Right lobe of liver (tissue), 6 donors: ENCODE measurements around the gene PCSK7. TPM values are rescaled to one million over a fixed set of nuclear protein-coding genes. Genes with fewer than 3 reads are reported as not detected.

Experiments used
- ATAC-seq, 4 donors: fragments of 200-7000 bp; cut with Tn5 transposase; one replicate each; pipeline ENCODE4 v1.9.1; 2020; ENCODE audit warnings: mild to moderate bottlenecking in 4 of 4, moderate library complexity in 4 of 4
- DNase-seq, 3 donors: peaks; one replicate each; pipeline ENCODE4 v3.0.0-alpha.2; 2020
- H3K27ac ChIP-seq, 3 donors: fragments of 200-600 bp; one replicate each; pipeline ENCODE4 v1.8.0; 2022
- H3K27me3 ChIP-seq, 2 donors: fragments of 200-600 bp; one replicate each; pipeline ENCODE4 v1.8.0; 2022
- H3K36me3 ChIP-seq, 4 donors: fragments of 200-600 bp; sonication (generic) in 1 of 4; one replicate each; pipeline versions ENCODE4 v1.5.1 to v1.8.0; 2017 to 2022; ENCODE audit warnings: control low read depth in 1 of 4
- H3K4me1 ChIP-seq, 4 donors: fragments of 200-600 bp; sonication (generic) in 1 of 4; one replicate each; pipeline versions ENCODE4 v1.5.1 to v1.8.0; 2017 to 2022; ENCODE audit warnings: control low read depth in 1 of 4
- H3K4me3 ChIP-seq, 3 donors: fragments of 200-600 bp; one replicate each; pipeline ENCODE4 v1.8.0; 2022
- H3K9me3 ChIP-seq, 4 donors: fragments of 200-600 bp; sonication (generic) in 1 of 4; one replicate each; pipeline versions ENCODE4 v1.5.1 to v1.8.0; 2017 to 2022; ENCODE audit warnings: control low read depth in 1 of 4
- POLR2A ChIP-seq: fragments of 450-650 bp; IDR thresholded peaks from one replicate; pipeline ENCODE4 v1.6.1; 2017; ENCODE audit warnings: antibody characterized with exemption, mild to moderate bottlenecking
- WGBS: methylation state at CpG from one replicate; pipeline ENCODE4 v1.1.6; 2018; ENCODE audit warnings: low coverage, low lambda C conversion rate; ENCODE audit not compliant: insufficient coverage; ENCODE audit errors: missing lambda C conversion rate; 5-methylcytosine and 5-hydroxymethylcytosine counted together
- intact Hi-C, 2 donors: fragments of 100-400 bp; cut with DNase I; formaldehyde crosslinking; loops; one replicate each; pipeline versions ENCODE4 v1.11.2 to v1.14.1; 2022
- long read RNA-seq: library from polyadenylated mRNA; unstranded; transcript quantifications from one replicate; pipeline ENCODE4 v2.0.0, GENCODE V29; 2019
- total RNA-seq, 6 experiments: library from RNA; depleted of rRNA in 2 of 6; stranded (reverse); fragments of >200 nt in 2 of 6; fragmentation: NEBNext Ultra II Directional in 3 of 6; extraction: Animal tissue kit (Norgen Biotek cat#: 25700) in 3 of 6; gene quantifications; one replicate each; pipeline versions ENCODE4 v1.1.0 to v1.2.4, GENCODE V29; 2016 to 2023
- TF ChIP-seq, protein P1 (sequence below), 4 donors: fragments of 200-600 bp in 3 of 4; fragments of 450-650 bp in 1 of 4; IDR thresholded peaks; one replicate each; pipeline versions ENCODE4 v1.5.1 to v1.8.0; 2016 to 2022; ENCODE audit warnings: antibody characterized with exemption in 4 of 4, mild to moderate bottlenecking in 2 of 4
- donor health status: DM: no; HTN: yes; CAD: no.
- donor health status: DM: no; HTN: no; CAD: no.
- donor health status: DM: no; HTN: no; CAD: no.
- donor health status: DM: no; HTN: yes; CAD: no.
- donor health status: DM: no; HTN: yes; CAD: no.

Gene PCSK7, protein sequence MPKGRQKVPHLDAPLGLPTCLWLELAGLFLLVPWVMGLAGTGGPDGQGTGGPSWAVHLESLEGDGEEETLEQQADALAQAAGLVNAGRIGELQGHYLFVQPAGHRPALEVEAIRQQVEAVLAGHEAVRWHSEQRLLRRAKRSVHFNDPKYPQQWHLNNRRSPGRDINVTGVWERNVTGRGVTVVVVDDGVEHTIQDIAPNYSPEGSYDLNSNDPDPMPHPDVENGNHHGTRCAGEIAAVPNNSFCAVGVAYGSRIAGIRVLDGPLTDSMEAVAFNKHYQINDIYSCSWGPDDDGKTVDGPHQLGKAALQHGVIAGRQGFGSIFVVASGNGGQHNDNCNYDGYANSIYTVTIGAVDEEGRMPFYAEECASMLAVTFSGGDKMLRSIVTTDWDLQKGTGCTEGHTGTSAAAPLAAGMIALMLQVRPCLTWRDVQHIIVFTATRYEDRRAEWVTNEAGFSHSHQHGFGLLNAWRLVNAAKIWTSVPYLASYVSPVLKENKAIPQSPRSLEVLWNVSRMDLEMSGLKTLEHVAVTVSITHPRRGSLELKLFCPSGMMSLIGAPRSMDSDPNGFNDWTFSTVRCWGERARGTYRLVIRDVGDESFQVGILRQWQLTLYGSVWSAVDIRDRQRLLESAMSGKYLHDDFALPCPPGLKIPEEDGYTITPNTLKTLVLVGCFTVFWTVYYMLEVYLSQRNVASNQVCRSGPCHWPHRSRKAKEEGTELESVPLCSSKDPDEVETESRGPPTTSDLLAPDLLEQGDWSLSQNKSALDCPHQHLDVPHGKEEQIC
- total RNA-seq: 10 to 100 TPM; 19.3 to 28.5 (median 25.8) TPM
- long read RNA-seq, full-length matches to known transcripts: 3 of 4 reads
- long read RNA-seq, partial matches to known transcripts: 1 of 4 reads
- long read RNA-seq, other reads (novel, unspliced or antisense): 0 of 4 reads

DNA sequence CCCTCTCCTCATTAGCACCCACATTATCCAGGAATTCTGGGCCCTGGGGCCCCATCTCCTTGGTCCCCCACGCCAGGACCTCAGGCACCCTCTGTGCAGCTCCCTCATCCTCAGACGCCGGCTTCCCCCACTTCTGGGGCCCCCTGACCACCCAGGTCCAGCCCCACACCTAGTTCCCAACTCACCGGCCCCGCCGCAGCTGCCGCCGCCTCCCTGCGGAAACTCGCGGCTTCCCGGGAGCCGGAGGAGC lies at the start of gene PCSK7:
TSS of gene PCSK7 (minus strand) at position 232 of the 250 bp plus-strand sequence. CDS start 2,229 bp downstream, outside the sequence.
- peak within 1 kb of the TSS; percentile 80 to 89 (median 83) for H3K27ac ChIP-seq
- no peaks in the 10 kb centered on the region for H3K9me3 ChIP-seq
- peak within 1 kb of the TSS; percentile 96 to 99 (median 97) for H3K4me3 ChIP-seq
- peaks cover 0 to 26% (median 7%) of the 10 kb centered on the region in 4 donors for H3K36me3 ChIP-seq
- ATAC-seq (no peak), DNase-seq (peak in 2 of 3 donors; percentile 82 to 84)
- H3K4me1 ChIP-seq: peaks cover 0 to 18% (median 6%) of the 10 kb centered on the region in 4 donors
- TF ChIP-seq POLR2A: no peak
- TF ChIP-seq, protein P1, sequence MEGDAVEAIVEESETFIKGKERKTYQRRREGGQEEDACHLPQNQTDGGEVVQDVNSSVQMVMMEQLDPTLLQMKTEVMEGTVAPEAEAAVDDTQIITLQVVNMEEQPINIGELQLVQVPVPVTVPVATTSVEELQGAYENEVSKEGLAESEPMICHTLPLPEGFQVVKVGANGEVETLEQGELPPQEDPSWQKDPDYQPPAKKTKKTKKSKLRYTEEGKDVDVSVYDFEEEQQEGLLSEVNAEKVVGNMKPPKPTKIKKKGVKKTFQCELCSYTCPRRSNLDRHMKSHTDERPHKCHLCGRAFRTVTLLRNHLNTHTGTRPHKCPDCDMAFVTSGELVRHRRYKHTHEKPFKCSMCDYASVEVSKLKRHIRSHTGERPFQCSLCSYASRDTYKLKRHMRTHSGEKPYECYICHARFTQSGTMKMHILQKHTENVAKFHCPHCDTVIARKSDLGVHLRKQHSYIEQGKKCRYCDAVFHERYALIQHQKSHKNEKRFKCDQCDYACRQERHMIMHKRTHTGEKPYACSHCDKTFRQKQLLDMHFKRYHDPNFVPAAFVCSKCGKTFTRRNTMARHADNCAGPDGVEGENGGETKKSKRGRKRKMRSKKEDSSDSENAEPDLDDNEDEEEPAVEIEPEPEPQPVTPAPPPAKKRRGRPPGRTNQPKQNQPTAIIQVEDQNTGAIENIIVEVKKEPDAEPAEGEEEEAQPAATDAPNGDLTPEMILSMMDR (IDR thresholded peaks at IDR 0.05): no peak
- intact Hi-C loops: no loop called here
- WGBS: 4% methylated on average over 3 of the region's 13 CpGs
- H3K27me3 ChIP-seq: no peaks in the 10 kb centered on the region

DNA sequence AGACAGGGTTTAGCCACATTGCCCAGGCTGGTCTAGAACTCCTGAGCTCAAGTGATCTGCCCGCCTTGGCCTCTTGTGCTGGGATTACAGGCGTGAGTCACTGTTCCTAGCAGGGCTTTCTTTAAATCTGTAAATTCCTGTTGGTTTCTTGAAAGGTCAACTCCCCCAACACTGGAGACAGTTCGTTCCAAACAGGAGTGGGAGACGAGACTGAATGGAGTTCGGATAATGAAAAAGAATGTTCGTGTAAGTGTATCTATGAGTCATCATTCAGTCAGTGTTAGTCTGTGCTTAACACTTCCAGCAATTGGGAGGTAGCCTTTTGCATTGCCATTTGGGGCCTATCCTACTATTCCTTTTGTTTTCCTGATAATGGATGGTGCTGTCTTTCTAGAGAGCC lies 49.3 kb upstream of the PCSK7 start:
- intact Hi-C loops: no loop called here
- DNase-seq (no peak), ATAC-seq (no peak)
- no peak for TF ChIP-seq POLR2A
- TF ChIP-seq, protein P1 (IDR thresholded peaks at IDR 0.05): no peak
- H3K27ac ChIP-seq: no peak overlapping the region
- H3K27me3 ChIP-seq: no peaks in the 10 kb centered on the region
- WGBS: 90% methylated on average over 6 of the region's 6 CpGs
- H3K9me3 ChIP-seq: no peaks in the 10 kb centered on the region
- no peaks in the 10 kb centered on the region for H3K4me1 ChIP-seq
- H3K36me3 ChIP-seq: peaks cover 0 to 51% (median 20%) of the 10 kb centered on the region in 4 donors
- no peak overlapping the region for H3K4me3 ChIP-seq

DNA sequence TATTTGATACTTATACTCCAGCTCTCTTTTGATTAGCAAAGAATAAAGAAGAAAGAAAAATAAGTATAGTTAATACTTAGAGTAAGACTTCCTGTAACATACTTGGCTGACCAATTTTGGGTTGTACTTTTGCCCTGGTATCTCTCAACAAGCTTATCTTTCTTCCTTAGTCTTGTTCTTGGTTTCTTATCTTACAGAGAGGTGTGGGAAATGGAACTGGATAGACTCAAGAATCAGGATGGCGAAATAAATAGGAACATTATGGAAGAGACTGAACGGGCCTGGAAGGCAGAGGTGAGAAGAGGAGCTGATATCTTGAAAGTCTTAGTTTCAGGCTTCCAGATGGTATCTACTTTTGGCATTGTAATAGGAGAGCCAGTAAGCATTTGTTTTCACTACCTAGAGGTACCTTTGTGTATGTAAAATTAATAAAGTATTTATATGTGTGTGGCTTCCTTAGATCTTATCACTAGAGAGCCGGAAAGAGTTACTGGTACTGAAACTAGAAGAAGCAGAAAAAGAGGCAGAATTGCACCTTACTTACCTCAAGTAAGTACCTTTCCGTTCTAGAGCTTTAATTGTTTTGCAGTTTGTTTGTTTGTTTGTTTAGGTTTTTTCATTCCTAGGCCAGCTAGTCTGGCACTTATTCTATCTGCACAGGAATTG lies 48.0 kb upstream of the PCSK7 start:
- Histone ChIP-seq H3K36me3 (peaks cover 0 to 38% (median 17%) of the 10 kb centered on the region in 4 donors), H3K4me1 (no peaks in the 10 kb centered on the region), H3K9me3 (no peaks in the 10 kb centered on the region), H3K27me3 (no peaks in the 10 kb centered on the region), H3K27ac (no peak overlapping the region), H3K4me3 (no peak overlapping the region)
- DNase-seq (no peak), ATAC-seq (no peak)
- intact Hi-C loops: no loop called here
- WGBS: 56% methylated on average over 4 of the region's 4 CpGs
- TF ChIP-seq POLR2A: no peak
- TF ChIP-seq, protein P1 (IDR thresholded peaks at IDR 0.05): no peak

DNA sequence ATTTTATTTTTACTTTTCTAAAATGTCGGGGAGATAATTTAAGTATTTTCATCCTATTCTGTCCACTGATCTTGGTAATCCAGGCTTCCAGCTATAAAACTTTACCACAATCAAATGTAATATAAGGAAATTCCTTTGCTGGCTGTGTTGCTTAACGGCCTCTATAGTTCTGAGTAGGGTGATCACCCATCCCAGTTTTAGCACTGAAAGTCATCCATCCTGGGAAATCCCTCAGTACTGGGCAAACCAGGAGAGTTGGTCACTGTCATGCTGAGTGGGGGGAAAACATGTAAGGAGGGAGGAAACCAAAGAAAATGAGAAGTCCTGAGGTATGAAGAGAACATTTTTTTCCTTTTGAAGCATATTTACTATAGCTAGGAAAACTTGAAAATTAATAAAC lies 46.5 kb upstream of the PCSK7 start:
- no peak overlapping the region for H3K27ac ChIP-seq
- DNase-seq (no peak), ATAC-seq (no peak)
- H3K4me3 ChIP-seq: no peak overlapping the region
- intact Hi-C loops: no loop called here
- H3K36me3 ChIP-seq: peaks cover 0 to 26% (median 12%) of the 10 kb centered on the region in 4 donors
- TF ChIP-seq, protein P1 (IDR thresholded peaks at IDR 0.05): no peak
- no peak for TF ChIP-seq POLR2A
- H3K9me3 ChIP-seq: no peaks in the 10 kb centered on the region
- no peaks in the 10 kb centered on the region for H3K27me3 ChIP-seq
- 95% methylated on average over 2 of the region's 2 CpGs for WGBS
- H3K4me1 ChIP-seq: no peaks in the 10 kb centered on the region
